Omental fat pad (tissue), 4 donors: ENCODE results near the gene HTR5A. TPM values are rescaled to one million over a fixed set of nuclear protein-coding genes. Genes with fewer than 3 reads are reported as not detected.

Experiments used
- ATAC-seq: fragments of 150-250 bp; one replicate; pipeline ENCODE4 v1.9.1; 2016; ENCODE audit warnings: mild to moderate bottlenecking, moderate library complexity; ENCODE audit not compliant: low FRiP score
- DNase-seq: peaks from one replicate; pipeline ENCODE4 v3.0.0-alpha.2; 2019; ENCODE audit warnings: low spot score
- total RNA-seq, 4 donors: library from RNA; depleted of rRNA; stranded (reverse); fragments of >200 nt; gene quantifications; one replicate each; pipeline ENCODE4 v1.1.0, GENCODE V29; 2016
- TF ChIP-seq, protein P1 (sequence below), 3 donors: fragments of 450-650 bp; IDR thresholded peaks; one replicate each; pipeline ENCODE4 v1.5.1; 2016 to 2017; ENCODE audit warnings: antibody characterized with exemption in 3 of 3, mild to moderate bottlenecking in 3 of 3, moderate library complexity in 2 of 3

HTR5A gene
- total RNA-seq, 4 donors from 2014 or later, result not detected

DNA sequence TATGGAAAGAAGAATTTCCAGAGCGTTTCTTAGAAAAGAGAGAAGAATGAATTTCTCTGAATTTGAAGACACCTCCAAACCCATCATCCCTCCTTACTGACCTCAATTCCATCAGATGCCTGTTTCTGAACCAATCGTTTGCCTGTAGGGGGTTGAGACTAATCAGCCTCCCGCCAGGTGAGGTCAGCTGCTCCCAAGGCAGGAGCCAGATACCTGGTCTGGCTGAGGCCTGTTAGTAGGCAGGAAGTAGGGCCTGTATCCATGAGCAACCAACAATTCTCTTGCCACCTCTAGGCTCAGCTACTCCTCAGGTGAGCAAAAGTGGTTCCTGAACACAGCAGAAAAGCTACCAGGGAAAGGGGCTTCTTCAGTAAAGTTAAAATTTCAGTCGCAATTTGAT lies 50.3 kb downstream of the HTR5A start:
- DNase-seq (no peak), ATAC-seq (no peak)
- TF ChIP-seq, protein P1, sequence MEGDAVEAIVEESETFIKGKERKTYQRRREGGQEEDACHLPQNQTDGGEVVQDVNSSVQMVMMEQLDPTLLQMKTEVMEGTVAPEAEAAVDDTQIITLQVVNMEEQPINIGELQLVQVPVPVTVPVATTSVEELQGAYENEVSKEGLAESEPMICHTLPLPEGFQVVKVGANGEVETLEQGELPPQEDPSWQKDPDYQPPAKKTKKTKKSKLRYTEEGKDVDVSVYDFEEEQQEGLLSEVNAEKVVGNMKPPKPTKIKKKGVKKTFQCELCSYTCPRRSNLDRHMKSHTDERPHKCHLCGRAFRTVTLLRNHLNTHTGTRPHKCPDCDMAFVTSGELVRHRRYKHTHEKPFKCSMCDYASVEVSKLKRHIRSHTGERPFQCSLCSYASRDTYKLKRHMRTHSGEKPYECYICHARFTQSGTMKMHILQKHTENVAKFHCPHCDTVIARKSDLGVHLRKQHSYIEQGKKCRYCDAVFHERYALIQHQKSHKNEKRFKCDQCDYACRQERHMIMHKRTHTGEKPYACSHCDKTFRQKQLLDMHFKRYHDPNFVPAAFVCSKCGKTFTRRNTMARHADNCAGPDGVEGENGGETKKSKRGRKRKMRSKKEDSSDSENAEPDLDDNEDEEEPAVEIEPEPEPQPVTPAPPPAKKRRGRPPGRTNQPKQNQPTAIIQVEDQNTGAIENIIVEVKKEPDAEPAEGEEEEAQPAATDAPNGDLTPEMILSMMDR (IDR thresholded peaks at IDR 0.05), result no peak

DNA sequence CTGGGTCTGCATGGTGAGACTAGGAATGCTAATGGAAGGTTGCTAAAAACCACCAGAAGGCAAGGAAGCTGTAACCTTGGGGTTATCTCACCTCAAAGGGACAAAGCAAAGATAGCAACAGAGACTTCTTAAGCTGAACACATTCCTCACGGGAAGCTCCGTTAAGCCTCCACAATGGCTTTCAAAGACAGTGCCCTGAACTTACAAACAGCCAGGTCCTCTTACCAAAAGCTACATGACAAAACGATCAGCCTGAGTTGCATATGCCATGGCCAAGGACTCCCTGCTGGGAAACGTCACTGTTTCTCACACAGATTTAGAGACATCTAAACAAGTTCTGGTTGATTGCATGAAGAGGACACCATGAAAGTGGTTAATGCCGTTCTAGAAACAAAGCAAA lies 52.7 kb downstream of the HTR5A start:
- no peak for ATAC-seq
- TF ChIP-seq, protein P1 (IDR thresholded peaks at IDR 0.05), result no peak
- no peak for DNase-seq

DNA sequence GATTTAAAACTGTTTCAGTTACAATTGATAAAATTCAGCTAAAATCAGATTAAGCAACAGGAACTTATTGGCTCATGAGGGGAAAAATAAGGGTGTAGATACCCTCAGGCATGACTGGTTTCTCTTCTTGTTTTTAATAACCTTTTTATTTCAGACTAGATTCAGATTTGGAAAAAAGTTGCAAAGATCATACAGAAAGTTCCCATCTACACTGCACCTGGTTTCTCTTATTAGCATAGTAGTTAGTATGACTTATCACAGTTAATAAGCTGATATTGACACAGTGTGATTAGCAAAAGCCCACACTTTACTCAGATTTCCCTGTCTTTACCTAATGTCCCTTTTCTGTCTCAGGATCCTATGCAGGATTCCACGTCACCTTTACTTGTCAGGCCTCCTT lies 53.3 kb downstream of the HTR5A start:
- DNase-seq, result no peak
- ATAC-seq, result no peak
- TF ChIP-seq, protein P1 (IDR thresholded peaks at IDR 0.05), result no peak

DNA sequence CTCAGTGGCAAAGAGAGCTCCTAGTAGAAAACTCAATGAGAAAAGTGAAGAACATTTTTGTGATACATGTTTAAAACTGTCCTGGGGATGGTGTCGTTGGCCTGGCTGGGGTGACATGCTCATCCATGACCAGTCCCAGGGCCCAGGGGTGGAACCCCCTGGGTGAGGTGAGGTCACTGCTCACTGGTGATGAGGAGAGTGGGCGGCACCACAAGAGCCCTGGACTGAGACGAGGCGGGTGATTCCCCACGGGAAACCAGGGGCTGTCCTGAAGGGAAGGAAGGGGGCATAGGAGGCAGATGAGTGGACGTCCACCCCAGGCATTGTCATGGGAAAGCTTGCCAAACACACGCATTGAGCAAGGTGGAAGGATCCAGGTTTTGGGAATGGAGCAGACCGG lies 54.6 kb downstream of the HTR5A start:
- TF ChIP-seq, protein P1 (IDR thresholded peaks at IDR 0.05), result no peak
- no peak for ATAC-seq
- DNase-seq, result no peak

DNA sequence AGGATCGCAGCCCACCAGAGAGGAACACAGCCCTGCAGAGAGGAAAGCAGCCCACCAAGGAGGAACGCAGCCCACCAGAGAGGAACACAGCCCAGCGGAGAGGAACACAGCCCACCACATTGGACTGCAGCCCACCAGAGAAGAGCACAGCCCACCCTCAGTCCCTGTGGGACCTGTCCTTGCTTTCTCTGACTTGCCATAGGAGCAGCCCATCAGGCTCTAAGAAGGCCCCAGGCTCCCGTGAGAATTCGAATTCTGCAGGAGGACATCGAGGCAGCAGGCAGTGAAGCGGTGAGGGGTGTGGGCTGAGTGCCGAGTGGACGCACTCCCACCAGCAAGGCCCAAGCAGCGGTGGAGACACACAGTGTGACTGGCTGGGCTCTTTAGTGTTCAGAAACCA lies 59.1 kb downstream of the HTR5A start:
- TF ChIP-seq, protein P1 (IDR thresholded peaks at IDR 0.05), result no peak
- DNase-seq (no peak), ATAC-seq (no peak)

DNA sequence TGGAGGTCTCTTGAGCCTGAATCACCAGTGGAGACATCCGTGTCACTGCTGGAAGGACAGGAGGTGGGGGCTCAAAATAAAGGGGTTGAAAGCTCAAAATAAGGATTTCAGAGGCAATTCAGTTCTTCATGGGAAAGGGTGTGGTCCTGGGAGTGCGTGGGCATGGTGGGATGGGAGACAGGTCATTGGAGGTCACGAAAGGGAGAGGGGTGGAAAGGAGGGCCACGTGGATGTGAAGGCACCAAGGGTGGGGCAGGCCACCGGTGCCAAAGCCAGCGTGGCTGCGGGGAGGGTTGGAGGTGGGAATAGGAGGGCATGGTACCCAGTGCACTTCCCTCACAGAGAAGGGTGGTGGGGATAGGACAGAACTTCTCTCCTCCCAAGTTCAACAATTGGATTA lies 59.7 kb downstream of the HTR5A start:
- DNase-seq (no peak), ATAC-seq (no peak)
- TF ChIP-seq, protein P1 (IDR thresholded peaks at IDR 0.05), result no peak

DNA sequence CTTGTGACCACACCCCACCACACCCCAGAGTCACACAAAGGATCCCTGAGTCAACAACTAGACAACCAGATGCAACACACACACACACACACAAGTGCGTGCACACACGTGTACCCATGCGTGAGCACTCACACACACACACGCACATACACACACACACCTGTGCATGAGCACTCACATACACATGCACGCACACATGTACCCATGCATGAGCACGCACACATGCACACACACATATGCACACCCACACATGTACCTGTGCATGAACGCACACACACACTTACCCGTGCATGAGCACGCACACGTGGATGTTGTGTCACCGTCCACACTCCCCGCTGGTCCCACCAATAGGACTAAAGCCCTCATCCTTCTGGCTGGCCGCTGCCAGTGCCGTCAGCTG lies 60.4 kb downstream of the HTR5A start:
- ATAC-seq, result no peak
- no peak for DNase-seq
- TF ChIP-seq, protein P1 (IDR thresholded peaks at IDR 0.05), result no peak
